ENCODE measurements around the gene TEF.

Gene TEF

GRCh38 chr22:41367039-41367679 is 14.6 kb upstream of the TEF start:
- Histone ChIP-seq H3K27me3 (ENCODE audit: control insufficient read depth, insufficient read depth, low read length) (no peaks in the 10 kb centered on the region), H3K4me1 (ENCODE audit: control insufficient read depth, low read depth, low read length) (peaks cover 19% of the 10 kb centered on the region), H3K9me3 (ENCODE audit: control insufficient read depth, low read depth, low read length) (no peaks in the 10 kb centered on the region), H3K4me3 (ENCODE audit: low read length) (no peak overlapping the region), H3K27ac (ENCODE audit: low read length) (no peak overlapping the region), H3K9ac (ENCODE audit: low read length) (no peak overlapping the region), H3K36me3 (ENCODE audit: control insufficient read depth, low read depth, low read length) (no peaks in the 10 kb centered on the region)

- Histone ChIP-seq H3K27ac (ENCODE audit: low read length) (no peak overlapping the region), H3K36me3 (ENCODE audit: control insufficient read depth, low read depth, low read length) (no peaks in the 10 kb centered on the region), H3K9me3 (ENCODE audit: control insufficient read depth, low read depth, low read length) (no peaks in the 10 kb centered on the region), H3K4me3 (ENCODE audit: low read length) (no peak overlapping the region), H3K9ac (ENCODE audit: low read length) (no peak overlapping the region), H3K4me1 (ENCODE audit: control insufficient read depth, low read depth, low read length) (peaks cover 19% of the 10 kb centered on the region), H3K27me3 (ENCODE audit: control insufficient read depth, insufficient read depth, low read length) (no peaks in the 10 kb centered on the region)
Observed at GRCh38 chr22:41367680-41368542, 13.8 kb upstream of the TEF start.

- H3K27ac ChIP-seq (ENCODE audit: low read length), result no peak overlapping the region
- H3K27me3 ChIP-seq (ENCODE audit: control insufficient read depth, insufficient read depth, low read length), result no peaks in the 10 kb centered on the region
- H3K9me3 ChIP-seq (ENCODE audit: control insufficient read depth, low read depth, low read length), result no peaks in the 10 kb centered on the region
- no peak overlapping the region for H3K4me3 ChIP-seq (ENCODE audit: low read length)
- no peak overlapping the region for H3K9ac ChIP-seq (ENCODE audit: low read length)
- H3K36me3 ChIP-seq (ENCODE audit: control insufficient read depth, low read depth, low read length), result no peaks in the 10 kb centered on the region
- peaks cover 19% of the 10 kb centered on the region for H3K4me1 ChIP-seq (ENCODE audit: control insufficient read depth, low read depth, low read length)
Observed at GRCh38 chr22:41368543-41369423, 13.0 kb upstream of the TEF start.

GRCh38 chr22:41369424-41369745 is 12.4 kb upstream of the TEF start:
- Histone ChIP-seq H3K27ac (ENCODE audit: low read length) (no peak overlapping the region), H3K9me3 (ENCODE audit: control insufficient read depth, low read depth, low read length) (no peaks in the 10 kb centered on the region)

GRCh38 chr22:41369837-41370236 is 11.9 kb upstream of the TEF start:
- H3K4me3 ChIP-seq (ENCODE audit: low read length), result no peak overlapping the region
- no peaks in the 10 kb centered on the region for H3K9me3 ChIP-seq (ENCODE audit: control insufficient read depth, low read depth, low read length)
- peaks cover 12% of the 10 kb centered on the region for H3K4me1 ChIP-seq (ENCODE audit: control insufficient read depth, low read depth, low read length)
- H3K27me3 ChIP-seq (ENCODE audit: control insufficient read depth, insufficient read depth, low read length), result no peaks in the 10 kb centered on the region
- no peak overlapping the region for H3K27ac ChIP-seq (ENCODE audit: low read length)
- no peaks in the 10 kb centered on the region for H3K36me3 ChIP-seq (ENCODE audit: control insufficient read depth, low read depth, low read length)
- H3K9ac ChIP-seq (ENCODE audit: low read length), result no peak overlapping the region

More at GRCh38 chr22:41369424-41369745, 12.4 kb upstream of the TEF start:
- no peak overlapping the region for H3K4me3 ChIP-seq (ENCODE audit: low read length)
- no peaks in the 10 kb centered on the region for H3K27me3 ChIP-seq (ENCODE audit: control insufficient read depth, insufficient read depth, low read length)
- peaks cover 16% of the 10 kb centered on the region for H3K4me1 ChIP-seq (ENCODE audit: control insufficient read depth, low read depth, low read length)
- no peaks in the 10 kb centered on the region for H3K36me3 ChIP-seq (ENCODE audit: control insufficient read depth, low read depth, low read length)
- no peak overlapping the region for H3K9ac ChIP-seq (ENCODE audit: low read length)

GRCh38 chr22:41377846-41378245 is 3.9 kb upstream of the TEF start:
- Histone ChIP-seq H3K27me3 (ENCODE audit: control insufficient read depth, insufficient read depth, low read length) (no peaks in the 10 kb centered on the region), H3K36me3 (ENCODE audit: control insufficient read depth, low read depth, low read length) (no peaks in the 10 kb centered on the region), H3K4me1 (ENCODE audit: control insufficient read depth, low read depth, low read length) (peaks cover 8% of the 10 kb centered on the region), H3K9ac (ENCODE audit: low read length) (no peak overlapping the region), H3K27ac (ENCODE audit: low read length) (no peak overlapping the region), H3K4me3 (ENCODE audit: low read length) (no peak overlapping the region), H3K9me3 (ENCODE audit: control insufficient read depth, low read depth, low read length) (no peaks in the 10 kb centered on the region)

- peak overlapping the region; percentile 62 for H3K4me3 ChIP-seq (ENCODE audit: low read length)
- H3K36me3 ChIP-seq (ENCODE audit: control insufficient read depth, low read depth, low read length), result no peaks in the 10 kb centered on the region
- H3K27me3 ChIP-seq (ENCODE audit: control insufficient read depth, insufficient read depth, low read length), result no peaks in the 10 kb centered on the region
- H3K9me3 ChIP-seq (ENCODE audit: control insufficient read depth, low read depth, low read length), result no peaks in the 10 kb centered on the region
- peaks cover 8% of the 10 kb centered on the region for H3K4me1 ChIP-seq (ENCODE audit: control insufficient read depth, low read depth, low read length)
- peak overlapping the region; percentile 85 for H3K9ac ChIP-seq (ENCODE audit: low read length)
- peak overlapping the region; percentile 74 for H3K27ac ChIP-seq (ENCODE audit: low read length)
Observed at GRCh38 chr22:41380993-41381328, 781 bp upstream of the TEF start.

GRCh38 chr22:41382098-41382578 is 396 bp downstream of the TEF start:
- Histone ChIP-seq H3K4me3 (ENCODE audit: low read length) (peak overlapping the region; percentile 84), H3K36me3 (ENCODE audit: control insufficient read depth, low read depth, low read length) (no peaks in the 10 kb centered on the region), H3K9ac (ENCODE audit: low read length) (peak overlapping the region; percentile 50), H3K27ac (ENCODE audit: low read length) (no peak overlapping the region), H3K27me3 (ENCODE audit: control insufficient read depth, insufficient read depth, low read length) (no peaks in the 10 kb centered on the region), H3K9me3 (ENCODE audit: control insufficient read depth, low read depth, low read length) (no peaks in the 10 kb centered on the region), H3K4me1 (ENCODE audit: control insufficient read depth, low read depth, low read length) (peaks cover 8% of the 10 kb centered on the region)

GRCh38 chr22:41382610-41383009 is 868 bp downstream of the TEF start:
- no peak overlapping the region for H3K9ac ChIP-seq (ENCODE audit: low read length)
- no peaks in the 10 kb centered on the region for H3K27me3 ChIP-seq (ENCODE audit: control insufficient read depth, insufficient read depth, low read length)
- H3K36me3 ChIP-seq (ENCODE audit: control insufficient read depth, low read depth, low read length), result peaks cover 2% of the 10 kb centered on the region
- H3K4me3 ChIP-seq (ENCODE audit: low read length), result peak overlapping the region; percentile 84
- no peak overlapping the region for H3K27ac ChIP-seq (ENCODE audit: low read length)
- H3K4me1 ChIP-seq (ENCODE audit: control insufficient read depth, low read depth, low read length), result peaks cover 8% of the 10 kb centered on the region
- no peaks in the 10 kb centered on the region for H3K9me3 ChIP-seq (ENCODE audit: control insufficient read depth, low read depth, low read length)

GRCh38 chr22:41383085-41383484 is 1.3 kb downstream of the TEF start:
- H3K27ac ChIP-seq (ENCODE audit: low read length), result no peak overlapping the region
- H3K36me3 ChIP-seq (ENCODE audit: control insufficient read depth, low read depth, low read length), result peaks cover 3% of the 10 kb centered on the region
- H3K9me3 ChIP-seq (ENCODE audit: control insufficient read depth, low read depth, low read length), result no peaks in the 10 kb centered on the region
- peaks cover 8% of the 10 kb centered on the region for H3K4me1 ChIP-seq (ENCODE audit: control insufficient read depth, low read depth, low read length)
- peak overlapping the region; percentile 84 for H3K4me3 ChIP-seq (ENCODE audit: low read length)
- H3K27me3 ChIP-seq (ENCODE audit: control insufficient read depth, insufficient read depth, low read length), result no peaks in the 10 kb centered on the region
- H3K9ac ChIP-seq (ENCODE audit: low read length), result no peak overlapping the region

- Histone ChIP-seq H3K9ac (ENCODE audit: low read length) (no peak overlapping the region), H3K27me3 (ENCODE audit: control insufficient read depth, insufficient read depth, low read length) (no peaks in the 10 kb centered on the region), H3K4me3 (ENCODE audit: low read length) (no peak overlapping the region), H3K36me3 (ENCODE audit: control insufficient read depth, low read depth, low read length) (peaks cover 9% of the 10 kb centered on the region), H3K27ac (ENCODE audit: low read length) (no peak overlapping the region), H3K4me1 (ENCODE audit: control insufficient read depth, low read depth, low read length) (peaks cover 8% of the 10 kb centered on the region), H3K9me3 (ENCODE audit: control insufficient read depth, low read depth, low read length) (no peaks in the 10 kb centered on the region)
Observed at GRCh38 chr22:41384128-41384527, 2.4 kb downstream of the TEF start.

Data from iPS-18a (cell line).